NCI-H345 treated with DMSO at 0.1 percent for 48 hours (cell line): ENCODE data around the gene FOXR2.

Experiments
- DNase-seq: peaks from one replicate; lab custom pipeline; 2025; ENCODE audit not compliant: unreplicated experiment; lab: John Stamatoyannopoulos, UW

Gene FOXR2

DNA sequence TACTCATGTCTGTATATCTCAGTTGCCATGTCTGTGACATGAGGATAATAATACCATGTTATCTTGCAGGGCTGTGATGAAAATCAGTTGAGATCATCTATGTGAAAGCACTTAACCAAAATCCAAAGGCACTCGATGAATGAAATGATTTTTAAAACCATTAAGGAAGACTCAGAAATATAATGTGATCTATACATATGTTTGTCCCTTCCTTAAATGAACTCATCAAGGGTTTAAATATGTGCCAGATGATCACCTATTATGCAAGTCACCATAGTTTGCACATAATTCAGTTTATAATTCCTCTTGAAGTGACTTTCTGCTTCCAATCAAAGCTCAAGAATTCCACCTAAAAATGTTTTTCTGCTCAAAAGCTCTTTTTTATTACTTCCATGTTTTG is at the start of gene FOXR2:
TSS of gene FOXR2 (plus strand) at position 301 of the 400 bp plus-strand sequence. CDS start 312 bp downstream, outside the sequence.
- DNase-seq, result no peak

GRCh38 chrX:55579115-55579514 is 44.1 kb upstream of the FOXR2 start:
- no peak for DNase-seq

DNA sequence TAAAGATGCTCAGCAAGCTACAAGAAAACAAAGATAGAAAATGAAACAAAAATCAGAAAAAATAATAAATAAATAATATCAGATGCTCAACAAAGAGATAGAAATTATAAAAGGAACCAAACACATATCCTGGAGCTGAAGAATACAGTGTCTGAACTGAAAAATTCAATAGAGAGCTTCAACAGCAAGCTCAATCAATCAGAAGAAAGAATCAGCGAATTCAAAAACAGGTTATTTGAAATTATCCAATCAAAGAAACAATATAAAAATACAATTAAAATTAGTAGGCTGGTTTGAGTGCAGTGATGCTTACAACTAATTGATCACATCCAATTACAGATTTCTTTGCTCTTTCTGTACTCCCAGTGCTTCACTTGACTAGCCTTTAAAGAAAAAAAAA is 40.8 kb upstream of the FOXR2 start:
- DNase-seq, result no peak

- no peak for DNase-seq
Measured at GRCh38 chrX:55593296-55593695, 29.9 kb upstream of the FOXR2 start.

DNA sequence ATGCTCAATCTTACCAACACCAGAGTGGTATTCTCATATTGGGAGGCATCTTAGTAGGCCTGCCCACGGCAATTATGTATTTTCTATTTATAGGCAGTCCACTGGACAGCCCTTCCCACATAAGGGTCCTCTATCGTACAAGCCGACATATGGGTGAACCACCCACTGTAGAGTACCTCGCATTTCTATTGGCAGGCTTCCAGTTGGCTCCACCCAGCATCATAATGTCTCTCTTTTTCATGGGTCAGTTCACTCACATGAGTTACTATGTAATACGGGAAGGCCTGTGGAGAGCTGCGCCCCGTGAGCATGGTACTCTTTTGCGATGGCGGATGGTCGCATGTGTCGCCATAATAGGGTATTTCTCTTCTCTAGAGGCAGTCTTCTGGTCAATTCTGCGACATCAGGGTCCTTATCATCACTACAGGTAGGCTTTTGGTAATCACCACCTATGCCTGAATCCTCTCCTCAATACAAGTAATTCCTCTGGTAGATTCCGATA is 29.4 kb upstream of the FOXR2 start:
- no peak for DNase-seq

DNA sequence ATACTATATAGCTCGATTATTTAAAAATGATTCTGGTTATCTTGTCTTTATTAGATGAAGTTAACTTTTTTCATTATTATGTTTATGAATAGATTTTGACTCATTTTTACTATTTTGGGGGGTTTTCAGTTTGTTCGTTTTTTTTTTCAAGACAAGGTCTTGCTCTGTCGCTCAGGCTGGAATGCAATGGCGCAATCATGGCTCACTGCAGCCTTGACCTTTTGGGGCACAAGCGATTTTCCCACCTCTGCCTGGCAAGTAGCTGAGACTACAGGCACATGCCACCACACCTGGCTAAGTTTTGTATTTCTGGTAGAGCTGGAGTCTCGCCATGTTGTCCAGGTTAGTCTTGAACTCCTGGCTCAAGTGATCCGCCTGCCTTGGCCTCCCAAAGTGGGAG is 24.9 kb upstream of the FOXR2 start:
- DNase-seq, result no peak

DNA sequence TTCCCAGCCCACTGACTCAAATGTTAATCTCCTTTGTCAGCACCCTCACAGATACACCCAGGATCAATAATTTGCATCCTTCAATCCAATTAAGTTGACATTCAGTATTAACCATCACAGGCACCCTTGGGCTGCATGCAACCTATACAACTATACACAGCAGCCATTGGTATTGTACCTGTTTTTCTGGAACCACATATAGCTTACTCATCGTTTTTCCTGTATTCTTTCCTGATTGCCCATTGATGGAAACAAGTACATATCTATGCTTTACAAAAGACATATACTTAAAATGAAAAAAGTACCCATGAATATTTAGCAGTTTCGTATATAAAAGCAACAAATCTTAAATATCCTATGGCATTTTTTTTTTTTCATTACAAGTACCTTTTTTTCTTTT is 3.7 kb upstream of the FOXR2 start:
- DNase-seq, result no peak

DNA sequence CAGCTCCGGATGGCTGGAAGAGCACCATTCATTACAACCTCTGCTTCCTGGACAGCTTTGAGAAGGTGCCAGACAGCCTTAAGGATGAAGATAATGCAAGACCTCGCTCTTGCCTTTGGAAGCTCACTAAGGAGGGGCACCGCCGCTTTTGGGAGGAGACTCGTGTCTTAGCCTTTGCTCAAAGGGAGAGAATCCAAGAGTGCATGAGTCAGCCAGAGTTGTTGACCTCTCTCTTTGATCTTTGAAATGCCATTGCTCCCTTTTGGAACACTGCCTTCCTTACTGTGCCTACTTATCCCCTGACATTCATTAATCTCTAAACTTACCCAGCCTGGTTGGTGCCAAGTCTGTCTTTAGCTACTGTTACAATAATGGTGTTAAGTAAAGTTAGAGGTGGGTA is 1.2 kb downstream of the FOXR2 start:
- DNase-seq, result no peak

- no peak for DNase-seq
Measured at GRCh38 chrX:55636109-55636508, 12.9 kb downstream of the FOXR2 start.

- no peak for DNase-seq
Measured at GRCh38 chrX:55638933-55639332, 15.7 kb downstream of the FOXR2 start.

- DNase-seq, result no peak
Measured at GRCh38 chrX:55640854-55641253, 17.7 kb downstream of the FOXR2 start.

GRCh38 chrX:55648434-55648833 is 25.2 kb downstream of the FOXR2 start:
- DNase-seq, result no peak

GRCh38 chrX:55659931-55660330 is 36.7 kb downstream of the FOXR2 start:
- DNase-seq, result no peak

GRCh38 chrX:55663584-55663983 is 40.4 kb downstream of the FOXR2 start:
- no peak for DNase-seq

DNA sequence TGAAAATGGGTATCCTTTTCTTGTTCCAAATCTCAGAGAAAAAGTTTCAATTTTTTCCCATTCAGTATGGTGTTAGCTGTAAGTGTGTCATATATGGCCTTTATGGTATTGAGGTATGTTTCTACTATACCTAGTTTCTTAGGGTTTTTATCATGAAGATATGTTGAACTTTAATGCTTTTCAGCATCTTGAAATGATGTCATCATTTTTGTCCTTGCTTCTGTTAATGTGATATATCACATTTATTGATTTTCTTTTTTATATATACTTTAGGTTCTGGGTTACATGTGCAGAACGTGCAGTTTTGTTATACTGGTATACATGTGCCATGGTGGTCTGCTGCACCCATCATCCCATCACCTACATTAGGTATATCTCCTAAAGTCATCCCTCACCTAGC is 44.9 kb downstream of the FOXR2 start:
- DNase-seq, result no peak
